Caco-2 (cell line): ENCODE measurements around the gene LSM4. TPM values are rescaled to one million over a fixed set of nuclear protein-coding genes. Genes with fewer than 3 reads are reported as not detected.

Experiments
- BruUV-seq: library from RNA; stranded (reverse); fragments of 400-500 nt; replicated peaks from 2 replicates; lab custom pipeline; 2021; lab: Mats Ljungman, UMichigan
- CTCF ChIA-PET: fragments of 300-600 bp; sonication (Branson Sonifier 250); formaldehyde crosslinking; loops from one replicate; lab custom pipeline; 2022; ENCODE audit warnings: antibody characterized with exemption; lab: Charles Lee
- POLR2A ChIA-PET: fragments of 300-600 bp; sonication (Branson Sonifier 250); formaldehyde crosslinking; loops from one replicate; lab custom pipeline; 2022; ENCODE audit warnings: antibody characterized with exemption; lab: Charles Lee
- DNase-seq, 2 experiments: peaks; one replicate each; pipeline versions ENCODE4 v3.0.0 to v3.0.0-alpha.2; 2020 to 2022
- H3K27me3 ChIP-seq: replicated peaks from 2 replicates; pipeline ENCODE4 v1.6.0; 2011; ENCODE audit warnings: low read length; ENCODE audit not compliant: control insufficient read depth, insufficient read depth
- H3K36me3 ChIP-seq: 2 replicates; pipeline ENCODE4 v1.5.1; 2011; ENCODE audit warnings: low read length; ENCODE audit not compliant: control insufficient read depth, insufficient read depth
- H3K4me1 ChIP-seq: fragments of 250-450 bp; sonication (Bioruptor Pico); 2 replicates; pipeline ENCODE4 v1.5.1; 2020; ENCODE audit warnings: mild to moderate bottlenecking
- H3K4me3 ChIP-seq: 2 replicates; pipeline ENCODE4 v1.5.1; 2011; ENCODE audit warnings: low read depth, mild to moderate bottlenecking, control low read depth, low read length
- H3K9me3 ChIP-seq: fragments of 250-450 bp; sonication (Bioruptor Pico); 2 replicates; pipeline ENCODE4 v1.5.1; 2020; ENCODE audit warnings: mild to moderate bottlenecking, moderate library complexity
- H3K27ac Mint-ChIP-seq: one replicate; pipeline ENCODE4 v1.8.0; 2022; ENCODE audit warnings: mixed read lengths; ENCODE audit not compliant: unreplicated experiment
- H3K27me3 Mint-ChIP-seq: one replicate; pipeline ENCODE4 v1.8.0; 2022; ENCODE audit warnings: mixed read lengths; ENCODE audit not compliant: insufficient read depth, unreplicated experiment
- H3K36me3 Mint-ChIP-seq: one replicate; pipeline ENCODE4 v1.8.0; 2022; ENCODE audit warnings: mild to moderate bottlenecking, mixed read lengths; ENCODE audit not compliant: insufficient read depth, unreplicated experiment
- H3K4me1 Mint-ChIP-seq: one replicate; pipeline ENCODE4 v1.8.0; 2022; ENCODE audit warnings: low read depth, mixed read lengths; ENCODE audit not compliant: unreplicated experiment
- H3K4me3 Mint-ChIP-seq: one replicate; pipeline ENCODE4 v1.8.0; 2022; ENCODE audit warnings: mild to moderate bottlenecking, moderate library complexity, mixed read lengths; ENCODE audit not compliant: unreplicated experiment
- H3K9me3 Mint-ChIP-seq: one replicate; pipeline ENCODE4 v1.8.0; 2022; ENCODE audit warnings: mixed read lengths; ENCODE audit not compliant: unreplicated experiment
- CTCF ChIP-seq, 2 experiments: fragments of 200-600 bp in 1 of 2; IDR thresholded peaks; 1 replicate in 1 of 2; 2 replicates in 1 of 2; pipeline versions ENCODE4 v1.5.1 to v1.8.0; 2011 to 2022; ENCODE audit warnings: antibody characterized with exemption in 1 of 2, control low read depth in 1 of 2, inconsistent platforms in 1 of 2, low read depth in 1 of 2, low read length in 1 of 2, mild to moderate bottlenecking in 1 of 2, moderate library complexity in 1 of 2; ENCODE audit not compliant: insufficient read depth in 1 of 2, severe bottlenecking in 1 of 2, unreplicated experiment in 1 of 2
- intact Hi-C: fragments of 100-400 bp; cut with micrococcal nuclease; formaldehyde crosslinking; loops from one replicate; pipeline ENCODE4 v1.10.0; 2022; ENCODE audit not compliant: unreplicated experiment
- total RNA-seq: library from RNA; stranded (reverse); gene quantifications from 2 replicates; pipeline ENCODE4 v1.2.3, GENCODE V29; 2022

Gene LSM4
- total RNA-seq, 1 experiment from 2014 or later, result 184 TPM

DNA sequence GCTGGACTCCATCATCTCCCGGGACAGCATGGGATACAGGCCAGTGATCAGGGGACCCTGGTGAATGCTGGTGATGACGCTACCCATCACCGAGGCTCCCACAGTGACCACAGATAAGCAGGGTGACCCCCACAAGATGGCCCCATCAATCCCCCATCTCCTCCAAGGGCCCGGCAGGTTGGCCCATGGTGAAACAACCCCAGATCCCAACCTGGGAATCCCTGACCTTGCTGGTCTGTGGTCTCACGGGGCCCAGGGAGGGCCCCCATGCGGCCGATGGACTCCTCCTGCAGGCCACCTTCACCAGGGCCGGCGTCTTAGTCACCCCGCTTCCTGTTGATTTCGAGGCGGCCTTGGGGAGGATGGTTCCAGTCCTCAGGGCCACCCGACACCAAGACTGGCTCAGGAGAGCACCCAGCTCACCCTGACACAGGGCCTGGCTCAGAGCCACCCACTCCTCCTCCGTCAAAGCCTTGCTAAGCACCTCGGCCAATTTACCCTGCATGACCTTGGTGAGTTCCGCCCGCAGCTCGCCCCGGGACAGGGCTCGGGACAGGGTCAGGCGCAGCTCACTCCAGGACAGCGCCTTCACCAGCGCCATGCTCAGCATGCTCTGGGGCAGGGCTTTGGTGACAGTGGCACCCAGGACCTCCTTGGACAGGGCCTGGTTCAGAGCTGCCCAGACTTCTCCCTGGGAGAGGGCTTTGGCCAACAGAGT lies 58.6 kb downstream of the LSM4 start:
- no TSS peak for BruUV-seq
- no peak overlapping the region for H3K27ac Mint-ChIP-seq
- Histone ChIP-seq H3K4me1 (no peaks in the 10 kb centered on the region), H3K27me3 (no peaks in the 10 kb centered on the region; the same call in 1 of the 2 replicates), H3K9me3 (no peaks in the 10 kb centered on the region), H3K4me3 (no peak overlapping the region), H3K36me3 (no peaks in the 10 kb centered on the region)
- no peaks in the 10 kb centered on the region for H3K9me3 Mint-ChIP-seq
- DNase-seq, result no peak
- CTCF ChIA-PET, result no interaction called here
- no peaks in the 10 kb centered on the region for H3K4me1 Mint-ChIP-seq
- POLR2A ChIA-PET, result no interaction called here
- H3K27me3 Mint-ChIP-seq, result no peaks in the 10 kb centered on the region
- H3K4me3 Mint-ChIP-seq, result no peak overlapping the region
- H3K36me3 Mint-ChIP-seq, result peaks cover 17% of the 10 kb centered on the region
- intact Hi-C loops, result no loop called here
- no peak for TF ChIP-seq CTCF (IDR thresholded peaks at IDR 0.05; ENCODE audit: insufficient read depth in 1 of 2, low read depth in 1 of 2, low read length in 1 of 2, severe bottlenecking in 1 of 2, unreplicated experiment in 1 of 2)

GRCh38 chr19:18263324-18264136 lies 59.3 kb downstream of the LSM4 start:
- H3K27ac Mint-ChIP-seq, result no peak overlapping the region
- peaks cover 10% of the 10 kb centered on the region for H3K36me3 Mint-ChIP-seq
- H3K9me3 Mint-ChIP-seq, result no peaks in the 10 kb centered on the region
- DNase-seq, result no peak
- Histone ChIP-seq H3K4me1 (no peaks in the 10 kb centered on the region), H3K36me3 (no peaks in the 10 kb centered on the region), H3K4me3 (no peak overlapping the region), H3K9me3 (no peaks in the 10 kb centered on the region), H3K27me3 (no peaks in the 10 kb centered on the region; the same call in 1 of the 2 replicates)
- TF ChIP-seq CTCF (IDR thresholded peaks at IDR 0.05; ENCODE audit: insufficient read depth in 1 of 2, low read depth in 1 of 2, low read length in 1 of 2, severe bottlenecking in 1 of 2, unreplicated experiment in 1 of 2), result no peak
- H3K4me3 Mint-ChIP-seq, result no peak overlapping the region
- ChIA-PET CTCF (interaction anchor here (0.6 to 0.7 kb wide), 2 partner anchors 16 to 65 kb away, joined by 4 read pairs; no protein-coding TSS in a partner anchor), POLR2A (no interaction called here)
- BruUV-seq, result no TSS peak
- intact Hi-C loops, result no loop called here
- H3K27me3 Mint-ChIP-seq, result no peaks in the 10 kb centered on the region
- H3K4me1 Mint-ChIP-seq, result no peaks in the 10 kb centered on the region

DNA sequence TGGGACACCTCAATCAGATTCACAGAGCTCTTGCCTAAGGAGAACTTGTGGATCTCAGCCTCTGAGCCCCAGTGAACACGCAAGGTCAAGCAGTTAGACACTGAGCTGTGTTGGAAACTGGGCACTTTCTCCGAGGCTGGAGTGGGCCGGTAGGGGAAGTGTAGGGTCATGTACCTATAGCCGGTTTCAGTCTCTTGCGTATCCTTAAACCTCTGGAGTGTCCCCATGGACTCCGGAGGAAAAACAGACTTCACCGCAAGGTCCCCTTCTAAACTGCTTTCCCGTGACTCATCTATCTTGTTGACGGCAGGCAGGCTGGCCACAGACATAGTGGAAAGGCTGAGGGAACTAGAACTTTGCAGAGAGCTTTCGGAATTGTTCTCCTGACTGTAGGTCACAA lies 60.0 kb downstream of the LSM4 start:
- intact Hi-C loops, result no loop called here
- no peaks in the 10 kb centered on the region for H3K4me1 Mint-ChIP-seq
- TF ChIP-seq CTCF (IDR thresholded peaks at IDR 0.05; ENCODE audit: insufficient read depth in 1 of 2, low read depth in 1 of 2, low read length in 1 of 2, severe bottlenecking in 1 of 2, unreplicated experiment in 1 of 2), result no peak
- H3K36me3 Mint-ChIP-seq, result peaks cover 5% of the 10 kb centered on the region
- no peak overlapping the region for H3K4me3 Mint-ChIP-seq
- no peaks in the 10 kb centered on the region for H3K27me3 Mint-ChIP-seq
- no peaks in the 10 kb centered on the region for H3K4me1 ChIP-seq
- no peaks in the 10 kb centered on the region for H3K36me3 ChIP-seq
- H3K4me3 ChIP-seq, result no peak overlapping the region
- H3K9me3 ChIP-seq, result no peaks in the 10 kb centered on the region
- CTCF ChIA-PET, result interaction anchor here (0.7 kb wide), 1 partner anchor 66 kb away, joined by 4 read pairs; no protein-coding TSS in a partner anchor
- POLR2A ChIA-PET, result no interaction called here
- no peak overlapping the region for H3K27ac Mint-ChIP-seq
- BruUV-seq, result no TSS peak
- H3K9me3 Mint-ChIP-seq, result no peaks in the 10 kb centered on the region
- no peak for DNase-seq
- H3K27me3 ChIP-seq, result no peaks in the 10 kb centered on the region; the same call in 1 of the 2 replicates
